Central memory CD4-positive, alpha-beta T cell (primary cell): ENCODE measurements around the gene SLAMF8.
A peak's percentile ranks its signal among the peaks of the same experiment; 100 is the strongest.

Source experiments
- DNase-seq: peaks from one replicate; pipeline ENCODE4 v3.0.0; 2022

SLAMF8 gene

GRCh38 chr1:159849626-159850366, 23.1 kb downstream of the SLAMF8 start:
- DNase-seq: no peak

- no peak for DNase-seq
These were observed 24.7 kb downstream of the SLAMF8 start for GRCh38 chr1:159851407-159851806.

- peak; percentile 3 for DNase-seq
These were observed 26.9 kb downstream of the SLAMF8 start for GRCh38 chr1:159853417-159854115.

- no peak for DNase-seq
These were observed 27.5 kb downstream of the SLAMF8 start for GRCh38 chr1:159854116-159854692.

GRCh38 chr1:159854693-159855192, 28.1 kb downstream of the SLAMF8 start:
- peak; percentile 68 for DNase-seq

GRCh38 chr1:159855709-159856108, 29.0 kb downstream of the SLAMF8 start:
- no peak for DNase-seq

GRCh38 chr1:159856576-159856975, 29.9 kb downstream of the SLAMF8 start:
- no peak for DNase-seq

GRCh38 chr1:159857889-159858288, 31.2 kb downstream of the SLAMF8 start:
- DNase-seq: no peak

GRCh38 chr1:159859767-159860322, 33.2 kb downstream of the SLAMF8 start:
- DNase-seq: no peak

GRCh38 chr1:159860456-159860855, 33.8 kb downstream of the SLAMF8 start:
- no peak for DNase-seq

GRCh38 chr1:159861218-159861617, 34.5 kb downstream of the SLAMF8 start:
- DNase-seq: no peak

- DNase-seq: no peak
These were observed 35.4 kb downstream of the SLAMF8 start for GRCh38 chr1:159862031-159862430.

- no peak for DNase-seq
These were observed 35.9 kb downstream of the SLAMF8 start, which contains the start of gene VSIG8 for GRCh38 chr1:159862557-159862956. VSIG8 (minus strand) TSS chr1:159862657; CDS start chr1:159862521, 136 bp downstream.

GRCh38 chr1:159864262-159864661, 37.6 kb downstream of the SLAMF8 start:
- no peak for DNase-seq

GRCh38 chr1:159866066-159866465, 39.4 kb downstream of the SLAMF8 start:
- DNase-seq: no peak

GRCh38 chr1:159866905-159867663, 40.4 kb downstream of the SLAMF8 start:
- no peak for DNase-seq

- no peak for DNase-seq
These were observed 41.0 kb downstream of the SLAMF8 start for GRCh38 chr1:159867664-159868026.

GRCh38 chr1:159868766-159869165, 42.1 kb downstream of the SLAMF8 start:
- DNase-seq: no peak

- DNase-seq: no peak
These were observed 42.5 kb downstream of the SLAMF8 start for GRCh38 chr1:159869173-159869572.

- no peak for DNase-seq
These were observed 42.9 kb downstream of the SLAMF8 start for GRCh38 chr1:159869607-159870006.

GRCh38 chr1:159870704-159871103, 44.0 kb downstream of the SLAMF8 start:
- no peak for DNase-seq

- no peak for DNase-seq
These were observed 46.2 kb downstream of the SLAMF8 start for GRCh38 chr1:159872891-159873290.
